ENCODE results near the gene NEO1.

GRCh38 chr15:73305331-73306211, 253.3 kb downstream of the NEO1 start:
- peak; percentile 36 for TF ChIP-seq CTCF (IDR thresholded peaks at IDR 0.05; ENCODE audit: low read length)
- no peak for TF ChIP-seq EZH2phosphoT487 (IDR thresholded peaks at IDR 0.05; ENCODE audit: low read length)
- no peak for TF ChIP-seq EZH2 (optimal IDR thresholded peaks at IDR 0.05; ENCODE audit: low read depth, low read length)
